SK-N-SH treated with all-trans-retinoic acid at 6 μM for 48 hours (cell line): ENCODE measurements around the gene LRRC8E.

Experiments used
- ATAC-seq: fragments of 200-7000 bp; cut with Tn5 transposase; 3 replicates; pipeline ENCODE4 v1.9.1; 2020; ENCODE audit warnings: mild to moderate bottlenecking, moderate library complexity
- ARNTL ChIP-seq: fragments of 450-650 bp; formaldehyde crosslinking; IDR thresholded peaks from 2 replicates; pipeline ENCODE4 v1.5.0; 2020; ENCODE audit warnings: low read depth, mild to moderate bottlenecking, moderate library complexity, borderline replicate concordance
- BACH2 ChIP-seq: fragments of 250-450 bp; sonication (Bioruptor Pico); IDR thresholded peaks from 2 replicates; pipeline ENCODE4 v1.9.0; 2021; ENCODE audit warnings: mild to moderate bottlenecking, borderline replicate concordance
- CSDC2 ChIP-seq: fragments of 250-450 bp; sonication (Bioruptor Pico); IDR thresholded peaks from 2 replicates; pipeline ENCODE4 v1.5.0; 2020; ENCODE audit warnings: mild to moderate bottlenecking, moderate library complexity
- CSRNP3 ChIP-seq: fragments of 250-450 bp; sonication (Bioruptor Pico); IDR thresholded peaks from 2 replicates; pipeline ENCODE4 v1.5.1; 2021; ENCODE audit warnings: mild to moderate bottlenecking, moderate library complexity
- ESRRG ChIP-seq: fragments of 250-450 bp; sonication (Bioruptor Pico); IDR thresholded peaks from 2 replicates; pipeline ENCODE4 v1.6.1; 2021; ENCODE audit warnings: mild to moderate bottlenecking
- GLIS3 ChIP-seq: fragments of 250-450 bp; sonication (Bioruptor Pico); IDR thresholded peaks from 2 replicates; pipeline ENCODE4 v1.5.0; 2020; ENCODE audit warnings: mild to moderate bottlenecking, moderate library complexity
- ISL1 ChIP-seq: fragments of 250-450 bp; sonication (Bioruptor Pico); IDR thresholded peaks from 2 replicates; pipeline ENCODE4 v2.1.2; 2022; ENCODE audit warnings: mild to moderate bottlenecking, moderate library complexity
- PATZ1 ChIP-seq: fragments of 250-450 bp; sonication (Bioruptor Pico); IDR thresholded peaks from 2 replicates; pipeline ENCODE4 v1.8.0; 2020; ENCODE audit warnings: mild to moderate bottlenecking, moderate library complexity, borderline replicate concordance
- POU6F1 ChIP-seq: fragments of 250-450 bp; sonication (Bioruptor Pico); IDR thresholded peaks from 2 replicates; pipeline ENCODE4 v1.8.0; 2021; ENCODE audit warnings: low read depth, mild to moderate bottlenecking, moderate library complexity, borderline replicate concordance
- PPARA ChIP-seq: fragments of 250-450 bp; sonication (Bioruptor Pico); IDR thresholded peaks from 2 replicates; pipeline ENCODE4 v1.5.0; 2020; ENCODE audit warnings: mild to moderate bottlenecking, borderline replicate concordance
- RARB ChIP-seq: fragments of 250-450 bp; sonication (Bioruptor Pico); IDR thresholded peaks from 2 replicates; pipeline ENCODE4 v1.8.0; 2021; ENCODE audit warnings: mild to moderate bottlenecking, moderate library complexity
- SNAI2 ChIP-seq: fragments of 250-450 bp; sonication (Bioruptor Pico); IDR thresholded peaks from 2 replicates; pipeline ENCODE4 v1.5.0; 2020; ENCODE audit warnings: mild to moderate bottlenecking, moderate library complexity
- TCF4 ChIP-seq: fragments of 250-450 bp; sonication (Bioruptor Pico); IDR thresholded peaks from 2 replicates; pipeline ENCODE4 v1.8.0; 2021; ENCODE audit warnings: mild to moderate bottlenecking, moderate library complexity, borderline replicate concordance
- TOX ChIP-seq: fragments of 250-450 bp; sonication (Bioruptor Pico); IDR thresholded peaks from 2 replicates; pipeline ENCODE4 v1.8.0; 2021; ENCODE audit warnings: mild to moderate bottlenecking, moderate library complexity, borderline replicate concordance
- ZC3H10 ChIP-seq: fragments of 250-450 bp; sonication (Bioruptor Pico); IDR thresholded peaks from 2 replicates; pipeline ENCODE4 v1.5.1; 2021; ENCODE audit warnings: mild to moderate bottlenecking, moderate library complexity
- ZFP3 ChIP-seq: fragments of 250-450 bp; sonication (Bioruptor Pico); IDR thresholded peaks from 2 replicates; pipeline ENCODE4 v1.5.0; 2020; ENCODE audit warnings: mild to moderate bottlenecking, moderate library complexity
- ZNF565 ChIP-seq: fragments of 450-650 bp; formaldehyde crosslinking; conservative IDR thresholded peaks from 2 replicates; pipeline ENCODE4 v1.5.0; 2020; ENCODE audit warnings: low read depth, mild to moderate bottlenecking, moderate library complexity
- ZNF70 ChIP-seq: fragments of 450-650 bp; formaldehyde crosslinking; IDR thresholded peaks from 2 replicates; pipeline ENCODE4 v1.5.0; 2020; ENCODE audit warnings: mild to moderate bottlenecking, moderate library complexity
- ZNF8 ChIP-seq: fragments of 450-650 bp; formaldehyde crosslinking; IDR thresholded peaks from 2 replicates; pipeline ENCODE4 v1.5.0; 2020; ENCODE audit warnings: mild to moderate bottlenecking, moderate library complexity
- TF ChIP-seq, protein P1 (sequence below): fragments of 250-450 bp; sonication (Bioruptor Pico); IDR thresholded peaks from 2 replicates; pipeline ENCODE4 v1.5.1; 2020; ENCODE audit warnings: low read depth, mild to moderate bottlenecking, moderate library complexity

Gene LRRC8E

DNA sequence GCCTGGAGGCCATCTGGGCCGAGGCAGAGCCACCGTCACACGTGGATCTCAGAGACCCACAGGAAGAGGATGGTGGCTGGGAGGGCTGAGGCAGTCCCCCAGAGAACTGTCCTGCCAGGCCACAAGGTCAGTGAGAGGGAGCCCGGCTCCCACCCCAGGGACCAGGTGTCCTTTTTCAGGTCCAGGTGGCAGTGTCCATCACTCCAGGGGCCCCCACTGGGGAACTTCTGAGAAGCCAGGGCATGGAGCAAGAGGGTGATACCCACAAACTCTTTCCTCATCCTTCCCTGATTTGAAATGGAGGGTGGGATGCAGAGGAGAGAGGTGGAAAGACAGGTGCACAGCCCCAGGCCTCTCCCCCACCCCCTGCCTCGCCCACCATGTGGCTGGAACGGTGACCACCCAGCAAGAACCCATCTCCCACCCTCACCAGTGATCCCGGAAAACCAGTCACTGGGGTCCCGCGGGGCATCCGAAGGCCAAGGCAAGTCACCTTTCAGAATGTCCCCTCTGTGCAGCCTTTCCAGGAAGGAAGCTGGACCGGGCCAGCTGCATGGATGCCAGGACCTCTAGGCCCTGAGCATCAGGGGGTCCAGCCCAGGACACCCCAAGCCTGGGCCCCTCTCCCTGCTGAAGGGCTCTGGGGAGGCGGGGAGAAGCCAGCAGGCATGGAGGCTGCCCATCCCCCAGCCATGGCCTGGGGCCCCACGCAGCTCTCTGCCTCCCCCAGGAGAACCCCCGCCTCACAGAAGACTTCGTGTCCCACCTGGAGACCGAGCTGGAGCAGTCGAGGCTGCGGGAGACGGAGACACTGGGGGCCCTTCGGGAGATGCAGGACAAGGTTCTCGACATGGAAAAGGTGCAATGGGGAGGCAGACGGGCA lies 28.2 kb upstream of the LRRC8E start (continued):
- TF ChIP-seq ARNTL (CRISPR knock-in tag), result no peak
- no peak for TF ChIP-seq ISL1 (CRISPR knock-in tag)
- no peak for TF ChIP-seq SNAI2 (CRISPR knock-in tag)
- no peak for TF ChIP-seq ZNF8 (CRISPR knock-in tag)
- TF ChIP-seq ESRRG (CRISPR knock-in tag), result no peak
- TF ChIP-seq, protein P1, sequence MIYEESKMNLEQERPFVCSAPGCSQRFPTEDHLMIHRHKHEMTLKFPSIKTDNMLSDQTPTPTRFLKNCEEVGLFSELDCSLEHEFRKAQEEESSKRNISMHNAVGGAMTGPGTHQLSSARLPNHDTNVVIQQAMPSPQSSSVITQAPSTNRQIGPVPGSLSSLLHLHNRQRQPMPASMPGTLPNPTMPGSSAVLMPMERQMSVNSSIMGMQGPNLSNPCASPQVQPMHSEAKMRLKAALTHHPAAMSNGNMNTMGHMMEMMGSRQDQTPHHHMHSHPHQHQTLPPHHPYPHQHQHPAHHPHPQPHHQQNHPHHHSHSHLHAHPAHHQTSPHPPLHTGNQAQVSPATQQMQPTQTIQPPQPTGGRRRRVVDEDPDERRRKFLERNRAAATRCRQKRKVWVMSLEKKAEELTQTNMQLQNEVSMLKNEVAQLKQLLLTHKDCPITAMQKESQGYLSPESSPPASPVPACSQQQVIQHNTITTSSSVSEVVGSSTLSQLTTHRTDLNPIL (CRISPR knock-in tag), result no peak

GRCh38 chr19:7860714-7861618 lies 27.3 kb upstream of the LRRC8E start:
- no peak for TF ChIP-seq CSDC2 (CRISPR knock-in tag)
- TF ChIP-seq ARNTL (CRISPR knock-in tag), result no peak
- TF ChIP-seq SNAI2 (CRISPR knock-in tag), result no peak
- TF ChIP-seq TOX (CRISPR knock-in tag), result no peak
- TF ChIP-seq ZFP3 (CRISPR knock-in tag), result no peak
- no peak for TF ChIP-seq ZC3H10 (CRISPR knock-in tag)
- TF ChIP-seq BACH2 (CRISPR knock-in tag), result no peak
- TF ChIP-seq ISL1 (CRISPR knock-in tag), result no peak
- no peak for TF ChIP-seq ZNF565 (CRISPR knock-in tag)
- TF ChIP-seq GLIS3, result no peak
- TF ChIP-seq, protein P1 (CRISPR knock-in tag), result no peak
- no peak for TF ChIP-seq ZNF70 (CRISPR knock-in tag)
- TF ChIP-seq POU6F1 (CRISPR knock-in tag), result no peak
- no peak for TF ChIP-seq PATZ1 (CRISPR knock-in tag)
- no peak for TF ChIP-seq RARB (CRISPR knock-in tag)
- no peak for TF ChIP-seq TCF4 (CRISPR knock-in tag)
- no peak for TF ChIP-seq CSRNP3 (CRISPR knock-in tag)
- TF ChIP-seq PPARA (CRISPR knock-in tag), result no peak
- no peak for TF ChIP-seq ESRRG (CRISPR knock-in tag)
- no peak for ATAC-seq
